ENCODE results near the gene RAPH1. TPM values are rescaled to one million over a fixed set of nuclear protein-coding genes. Genes with fewer than 3 reads are reported as not detected.

Gene RAPH1
- total RNA-seq, 1 donor from 2014 or later = 25.7 TPM

DNA sequence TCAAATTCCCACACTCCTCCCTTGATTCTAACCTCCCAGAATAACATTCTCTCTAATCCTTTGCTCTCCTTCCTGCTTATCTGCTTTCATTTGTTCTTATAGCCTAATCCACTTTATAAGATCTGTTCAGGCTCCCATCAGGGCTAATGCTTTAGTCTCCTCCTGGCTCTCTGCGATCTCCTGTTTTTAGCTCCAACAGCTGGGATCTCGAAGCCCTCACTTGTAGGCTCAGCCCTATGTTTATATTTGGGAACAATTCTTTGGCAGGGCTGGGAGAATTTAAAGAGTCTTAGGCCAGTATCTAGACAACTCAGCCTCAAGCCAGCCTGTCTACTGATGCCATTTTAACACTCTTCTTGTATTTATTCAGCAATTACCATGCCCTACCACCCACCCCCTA, 27.2 kb upstream of the RAPH1 start:
- no peak overlapping the region for H3K27ac Mint-ChIP-seq (ENCODE audit: unreplicated experiment)
- H3K36me3 Mint-ChIP-seq (ENCODE audit: low read depth) = no peaks in the 10 kb centered on the region
- no peaks in the 10 kb centered on the region for H3K9me3 Mint-ChIP-seq
- no peak overlapping the region for H3K4me3 Mint-ChIP-seq
- H3K4me1 Mint-ChIP-seq = no peaks in the 10 kb centered on the region
- TF ChIP-seq, protein P1, sequence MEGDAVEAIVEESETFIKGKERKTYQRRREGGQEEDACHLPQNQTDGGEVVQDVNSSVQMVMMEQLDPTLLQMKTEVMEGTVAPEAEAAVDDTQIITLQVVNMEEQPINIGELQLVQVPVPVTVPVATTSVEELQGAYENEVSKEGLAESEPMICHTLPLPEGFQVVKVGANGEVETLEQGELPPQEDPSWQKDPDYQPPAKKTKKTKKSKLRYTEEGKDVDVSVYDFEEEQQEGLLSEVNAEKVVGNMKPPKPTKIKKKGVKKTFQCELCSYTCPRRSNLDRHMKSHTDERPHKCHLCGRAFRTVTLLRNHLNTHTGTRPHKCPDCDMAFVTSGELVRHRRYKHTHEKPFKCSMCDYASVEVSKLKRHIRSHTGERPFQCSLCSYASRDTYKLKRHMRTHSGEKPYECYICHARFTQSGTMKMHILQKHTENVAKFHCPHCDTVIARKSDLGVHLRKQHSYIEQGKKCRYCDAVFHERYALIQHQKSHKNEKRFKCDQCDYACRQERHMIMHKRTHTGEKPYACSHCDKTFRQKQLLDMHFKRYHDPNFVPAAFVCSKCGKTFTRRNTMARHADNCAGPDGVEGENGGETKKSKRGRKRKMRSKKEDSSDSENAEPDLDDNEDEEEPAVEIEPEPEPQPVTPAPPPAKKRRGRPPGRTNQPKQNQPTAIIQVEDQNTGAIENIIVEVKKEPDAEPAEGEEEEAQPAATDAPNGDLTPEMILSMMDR (conservative IDR thresholded peaks at IDR 0.05) = no peak
- DNase-seq (ENCODE audit: low read depth, low spot score) = no peak
- H3K27me3 Mint-ChIP-seq (ENCODE audit: low read depth) = no peaks in the 10 kb centered on the region

DNA sequence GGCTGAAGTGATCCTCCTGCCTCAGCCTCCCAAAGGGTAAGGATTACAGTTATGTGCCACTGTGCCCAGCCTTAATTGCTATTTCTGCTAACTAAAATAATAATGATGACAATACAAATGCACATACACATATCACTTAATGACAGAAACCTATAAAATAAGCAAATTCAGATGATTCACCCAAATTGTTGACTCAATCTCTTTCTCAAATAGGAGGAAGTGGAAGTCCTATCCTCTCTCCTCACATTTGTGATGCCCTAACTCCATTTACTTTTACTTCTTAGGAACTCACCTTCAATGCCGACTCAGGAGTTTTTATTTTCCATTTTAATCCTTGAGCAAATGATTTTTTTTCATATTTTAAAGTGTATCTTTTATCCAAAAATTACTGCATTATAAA, 24.5 kb upstream of the RAPH1 start:
- Mint-ChIP-seq H3K4me1 (no peaks in the 10 kb centered on the region), H3K9me3 (no peaks in the 10 kb centered on the region)
- DNase-seq (ENCODE audit: low read depth, low spot score) = no peak

DNA sequence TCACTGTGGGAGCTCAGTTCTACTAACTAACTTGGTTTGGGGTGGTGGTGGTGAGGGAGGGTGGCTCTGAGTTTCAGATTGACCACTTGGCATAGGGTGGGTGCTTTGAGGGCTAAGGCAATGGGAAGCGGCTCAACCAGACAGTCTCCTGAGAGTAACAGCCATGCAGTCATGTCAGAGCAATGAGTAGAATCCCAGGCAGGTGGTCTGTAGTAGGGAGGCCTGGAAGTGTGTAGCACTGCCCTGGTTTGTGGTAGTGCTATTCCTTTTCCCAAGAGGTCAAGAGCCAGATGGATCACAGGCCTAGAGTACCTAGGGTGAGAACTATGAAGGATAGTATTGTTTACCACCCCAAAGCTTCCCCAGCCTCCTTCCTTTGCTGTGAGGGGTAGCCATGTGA, 18.7 kb upstream of the RAPH1 start:
- Mint-ChIP-seq H3K27ac (ENCODE audit: unreplicated experiment) (no peak overlapping the region), H3K36me3 (ENCODE audit: low read depth) (no peaks in the 10 kb centered on the region), H3K27me3 (ENCODE audit: low read depth) (no peaks in the 10 kb centered on the region), H3K4me3 (no peak overlapping the region), H3K4me1 (no peaks in the 10 kb centered on the region), H3K9me3 (no peaks in the 10 kb centered on the region)
- DNase-seq (ENCODE audit: low read depth, low spot score) = no peak
- TF ChIP-seq, protein P1 (conservative IDR thresholded peaks at IDR 0.05) = no peak

More for the DNA sequence above, 24.5 kb upstream of the RAPH1 start:
- no peak overlapping the region for H3K4me3 Mint-ChIP-seq
- no peaks in the 10 kb centered on the region for H3K27me3 Mint-ChIP-seq (ENCODE audit: low read depth)
- TF ChIP-seq, protein P1 (conservative IDR thresholded peaks at IDR 0.05) = no peak
- H3K36me3 Mint-ChIP-seq (ENCODE audit: low read depth) = no peaks in the 10 kb centered on the region
- no peak overlapping the region for H3K27ac Mint-ChIP-seq (ENCODE audit: unreplicated experiment)

DNA sequence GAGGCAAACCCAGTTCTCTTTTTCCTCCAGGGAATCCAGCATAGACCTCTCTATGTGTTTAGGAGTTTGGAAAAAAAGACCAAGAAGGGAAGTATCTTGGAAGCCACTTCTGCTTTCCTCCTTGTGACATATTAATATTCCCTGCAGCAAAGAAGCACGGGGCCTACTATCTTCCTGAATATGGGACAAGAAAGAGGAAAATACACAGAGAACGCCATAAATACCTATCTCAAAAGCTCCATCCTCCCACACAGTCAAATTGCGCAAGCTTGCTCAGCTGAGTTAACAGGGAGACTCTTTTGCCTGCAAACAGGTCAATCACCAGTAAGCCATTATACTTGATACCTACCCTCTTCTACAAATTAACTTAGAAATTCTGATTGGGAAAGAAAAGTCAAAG, 16.7 kb upstream of the RAPH1 start:
- Mint-ChIP-seq H3K4me3 (no peak overlapping the region), H3K36me3 (ENCODE audit: low read depth) (no peaks in the 10 kb centered on the region), H3K27ac (ENCODE audit: unreplicated experiment) (no peak overlapping the region), H3K4me1 (no peaks in the 10 kb centered on the region), H3K9me3 (no peaks in the 10 kb centered on the region), H3K27me3 (ENCODE audit: low read depth) (no peaks in the 10 kb centered on the region)
- no peak for DNase-seq (ENCODE audit: low read depth, low spot score)
- TF ChIP-seq, protein P1 (conservative IDR thresholded peaks at IDR 0.05) = no peak

DNA sequence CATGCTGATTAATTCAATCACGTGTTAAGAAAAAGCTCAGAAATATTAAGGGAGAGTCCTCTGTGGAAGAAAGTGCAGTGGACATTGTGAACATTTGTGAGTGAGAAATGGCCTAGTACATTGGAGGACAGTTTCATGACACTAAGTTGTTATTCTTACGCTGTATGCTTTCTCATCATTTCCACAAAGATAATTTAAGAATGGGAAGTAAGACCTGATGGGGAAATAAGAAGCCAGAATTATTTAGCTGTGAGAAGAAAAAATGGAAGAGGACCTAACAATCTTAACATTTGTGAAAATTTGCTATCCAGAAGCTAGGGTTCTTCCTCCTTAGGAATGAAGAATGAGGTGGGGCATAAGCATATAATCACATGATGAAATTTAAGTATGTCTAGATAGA, 15.2 kb upstream of the RAPH1 start:
- no peaks in the 10 kb centered on the region for H3K9me3 Mint-ChIP-seq
- no peak for DNase-seq (ENCODE audit: low read depth, low spot score)
- H3K27ac Mint-ChIP-seq (ENCODE audit: unreplicated experiment) = no peak overlapping the region
- no peak overlapping the region for H3K4me3 Mint-ChIP-seq
- no peaks in the 10 kb centered on the region for H3K4me1 Mint-ChIP-seq
- H3K27me3 Mint-ChIP-seq (ENCODE audit: low read depth) = no peaks in the 10 kb centered on the region
- TF ChIP-seq, protein P1 (conservative IDR thresholded peaks at IDR 0.05) = no peak
- H3K36me3 Mint-ChIP-seq (ENCODE audit: low read depth) = no peaks in the 10 kb centered on the region

DNA sequence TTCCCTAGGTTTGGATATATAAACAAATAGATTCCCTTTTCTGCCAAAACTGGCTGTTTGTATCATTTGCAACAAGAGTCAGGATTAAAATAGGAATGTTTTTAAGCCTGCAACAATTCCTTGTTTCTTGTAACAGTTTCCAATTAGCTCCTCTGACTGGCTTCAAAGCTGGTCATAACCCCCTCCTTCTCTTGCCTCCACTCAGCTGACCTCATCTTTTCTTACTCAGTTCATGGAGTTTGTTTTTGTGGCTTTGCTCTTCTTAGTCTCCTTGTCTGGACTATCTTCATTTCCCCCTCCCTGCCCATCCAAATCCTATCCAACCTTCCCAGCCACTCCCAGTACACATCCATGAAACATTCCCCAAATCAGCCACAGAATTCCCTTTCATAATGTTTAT, 14.3 kb upstream of the RAPH1 start:
- no peaks in the 10 kb centered on the region for H3K27me3 Mint-ChIP-seq (ENCODE audit: low read depth)
- no peaks in the 10 kb centered on the region for H3K4me1 Mint-ChIP-seq
- H3K4me3 Mint-ChIP-seq = no peak overlapping the region
- no peak overlapping the region for H3K27ac Mint-ChIP-seq (ENCODE audit: unreplicated experiment)
- TF ChIP-seq, protein P1 (conservative IDR thresholded peaks at IDR 0.05) = no peak
- DNase-seq (ENCODE audit: low read depth, low spot score) = no peak
- no peaks in the 10 kb centered on the region for H3K9me3 Mint-ChIP-seq
- H3K36me3 Mint-ChIP-seq (ENCODE audit: low read depth) = no peaks in the 10 kb centered on the region
